Calu3 (cell line): ENCODE results near the gene DRC7. TPM values are rescaled to one million over a fixed set of nuclear protein-coding genes. Genes with fewer than 3 reads are reported as not detected.
"Not testable (repeated sequence)": the region's sequence is repeated elsewhere in the genome, so short reads cannot be mapped to it uniquely, and the experiment has no call there.

Source experiments
- BruUV-seq: library from RNA; stranded (reverse); fragments of 400-500 nt; replicated peaks from 2 replicates; lab custom pipeline; 2021; lab: Mats Ljungman, UMichigan
- CTCF ChIA-PET: fragments of 300-600 bp; sonication (Branson Sonifier 250); formaldehyde crosslinking; loops from one replicate; lab custom pipeline; 2022; ENCODE audit warnings: antibody characterized with exemption; lab: Charles Lee
- DNase-seq: peaks from one replicate; pipeline ENCODE4 v3.0.0; 2022
- H3K27ac Mint-ChIP-seq: one replicate; pipeline ENCODE4 v1.8.0; 2022; ENCODE audit warnings: mixed read lengths; ENCODE audit not compliant: unreplicated experiment
- H3K27me3 Mint-ChIP-seq: one replicate; pipeline ENCODE4 v1.8.0; 2022; ENCODE audit warnings: mixed read lengths; ENCODE audit not compliant: unreplicated experiment
- H3K36me3 Mint-ChIP-seq: one replicate; pipeline ENCODE4 v1.8.0; 2022; ENCODE audit warnings: mild to moderate bottlenecking, moderate library complexity, mixed read lengths; ENCODE audit not compliant: insufficient read depth, unreplicated experiment
- H3K4me1 Mint-ChIP-seq: one replicate; pipeline ENCODE4 v1.8.0; 2022; ENCODE audit warnings: mild to moderate bottlenecking, low read depth, mixed read lengths; ENCODE audit not compliant: unreplicated experiment
- H3K4me3 Mint-ChIP-seq: one replicate; pipeline ENCODE4 v1.8.0; 2022; ENCODE audit warnings: mild to moderate bottlenecking, low read depth, moderate library complexity, mixed read lengths; ENCODE audit not compliant: unreplicated experiment
- H3K9me3 Mint-ChIP-seq: one replicate; pipeline ENCODE4 v1.8.0; 2022; ENCODE audit warnings: low read depth, mixed read lengths; ENCODE audit not compliant: unreplicated experiment
- CTCF ChIP-seq: fragments of 200-600 bp; IDR thresholded peaks from one replicate; pipeline ENCODE4 v1.8.0; 2022; ENCODE audit warnings: antibody characterized with exemption; ENCODE audit not compliant: unreplicated experiment
- intact Hi-C: fragments of 100-400 bp; cut with micrococcal nuclease; formaldehyde crosslinking; loops from one replicate; pipeline ENCODE4 v1.10.0; 2022; ENCODE audit not compliant: unreplicated experiment
- total RNA-seq: library from RNA; stranded (reverse); gene quantifications from 2 replicates; pipeline ENCODE4 v1.2.3, GENCODE V29; 2022

The DRC7 gene
- total RNA-seq, 1 experiment from 2014 or later: not detected

- intact Hi-C loops: no loop called here
- Mint-ChIP-seq H3K9me3 (no peaks in the 10 kb centered on the region), H3K4me3 (no peak overlapping the region), H3K36me3 (no peaks in the 10 kb centered on the region), H3K27ac (no peak overlapping the region), H3K27me3 (peaks cover 93% of the 10 kb centered on the region), H3K4me1 (peaks cover 9% of the 10 kb centered on the region)
- TF ChIP-seq CTCF: no peak
- no TSS peak for BruUV-seq
- DNase-seq: no peak
- CTCF ChIA-PET: interaction anchor here (0.7 kb wide), 1 partner anchor 51 kb away, joined by 5 read pairs; no protein-coding TSS in a partner anchor
Observed at GRCh38 chr16:57708168-57708567, 13.6 kb downstream of the DRC7 start.

- no TSS peak for BruUV-seq
- no peak for DNase-seq
- Mint-ChIP-seq H3K27ac (no peak overlapping the region), H3K9me3 (no peaks in the 10 kb centered on the region), H3K36me3 (no peaks in the 10 kb centered on the region), H3K4me3 (no peak overlapping the region), H3K4me1 (peaks cover under 1% of the 10 kb centered on the region), H3K27me3 (peaks cover 97% of the 10 kb centered on the region)
- no peak for TF ChIP-seq CTCF
- CTCF ChIA-PET: interaction anchor here (0.6 kb wide), 1 partner anchor 28 kb away, joined by 8 read pairs; no protein-coding TSS in a partner anchor
- intact Hi-C loops: no loop called here
Observed at GRCh38 chr16:57709663-57710062, 15.1 kb downstream of the DRC7 start.

DNA sequence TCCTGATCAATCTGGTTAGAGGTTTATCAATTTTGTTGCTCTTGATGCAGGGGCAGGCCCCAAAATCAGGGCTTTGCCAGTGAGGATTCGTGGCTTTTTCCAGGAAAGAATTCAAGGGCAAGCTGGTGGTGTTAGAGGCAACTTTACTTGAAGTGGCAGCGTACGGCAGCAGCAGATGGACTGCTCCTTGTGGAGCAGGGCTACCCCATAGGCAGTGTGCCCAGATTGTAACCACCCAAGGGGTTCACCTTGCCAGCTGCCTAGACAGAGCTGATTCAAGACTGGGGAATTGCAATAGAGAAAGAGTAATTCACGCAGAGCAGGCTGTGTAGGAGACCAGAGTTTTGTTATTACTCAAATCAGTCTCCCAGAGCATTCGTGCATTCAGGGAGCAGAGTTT, 16.7 kb downstream of the DRC7 start:
- TF ChIP-seq CTCF: no peak
- intact Hi-C loops: no loop called here
- no peaks in the 10 kb centered on the region for H3K4me1 Mint-ChIP-seq
- BruUV-seq: no TSS peak
- H3K36me3 Mint-ChIP-seq: no peaks in the 10 kb centered on the region
- H3K4me3 Mint-ChIP-seq: no peak overlapping the region
- H3K27ac Mint-ChIP-seq: no peak overlapping the region
- peaks cover 97% of the 10 kb centered on the region for H3K27me3 Mint-ChIP-seq
- no peak for DNase-seq
- CTCF ChIA-PET: no interaction called here
- H3K9me3 Mint-ChIP-seq: no peaks in the 10 kb centered on the region

- Mint-ChIP-seq H3K36me3 (no peaks in the 10 kb centered on the region), H3K27ac (no peak overlapping the region), H3K27me3 (peaks cover 97% of the 10 kb centered on the region), H3K9me3 (no peaks in the 10 kb centered on the region), H3K4me1 (no peaks in the 10 kb centered on the region), H3K4me3 (no peak overlapping the region)
- intact Hi-C loops: no loop called here
- DNase-seq: no peak
- no peak for TF ChIP-seq CTCF
- CTCF ChIA-PET: interaction anchor here (0.7 kb wide), 1 partner anchor 23 kb away, joined by 4 read pairs; no protein-coding TSS in a partner anchor
- BruUV-seq: no TSS peak
Observed at GRCh38 chr16:57711993-57712392, 17.4 kb downstream of the DRC7 start.

GRCh38 chr16:57712569-57712968, 18.0 kb downstream of the DRC7 start:
- peaks cover 96% of the 10 kb centered on the region for H3K27me3 Mint-ChIP-seq
- H3K27ac Mint-ChIP-seq, H3K9me3 Mint-ChIP-seq, intact Hi-C loops, DNase-seq, H3K4me3 Mint-ChIP-seq, H3K4me1 Mint-ChIP-seq, H3K36me3 Mint-ChIP-seq, BruUV-seq: not testable (repeated sequence)
- CTCF ChIA-PET: interaction anchor here (0.7 kb wide), 1 partner anchor 23 kb away, joined by 4 read pairs; no protein-coding TSS in a partner anchor
